Neuronal stem cell (in vitro differentiated cells): ENCODE data around the gene CXXC5.

Experiments used
- DNase-seq: peaks from one replicate; pipeline ENCODE4 v3.0.0-alpha.2; 2013; ENCODE audit warnings: low spot score
- H2AFZ ChIP-seq: one replicate; pipeline ENCODE4 v1.6.1; 2013; ENCODE audit warnings: mild to moderate bottlenecking, low read length, inconsistent platforms
- H2AK5ac ChIP-seq: 2 replicates; pipeline ENCODE4 v1.6.1; 2013; ENCODE audit warnings: low read depth, mild to moderate bottlenecking, inconsistent platforms, low read length, moderate library complexity, mixed read lengths
- H2BK120ac ChIP-seq: 2 replicates; pipeline ENCODE4 v1.6.1; 2013; ENCODE audit warnings: low read depth, mild to moderate bottlenecking, inconsistent platforms, low read length, moderate library complexity, mixed read lengths
- H2BK12ac ChIP-seq: one replicate; pipeline ENCODE4 v1.6.1; 2013; ENCODE audit warnings: low read length, inconsistent platforms
- H2BK15ac ChIP-seq: 2 replicates; pipeline ENCODE4 v1.6.1; 2013; ENCODE audit warnings: mild to moderate bottlenecking, low read length, inconsistent platforms, mixed read lengths
- H2BK5ac ChIP-seq: one replicate; pipeline ENCODE4 v1.6.1; 2013; ENCODE audit warnings: inconsistent platforms, mild to moderate bottlenecking, low read length, moderate library complexity
- H3K14ac ChIP-seq: one replicate; pipeline ENCODE4 v1.6.1; 2013; ENCODE audit warnings: low read length, inconsistent platforms
- H3K18ac ChIP-seq: 2 replicates; pipeline ENCODE4 v1.6.1; 2013; ENCODE audit warnings: low read length, inconsistent platforms
- H3K23ac ChIP-seq: 2 replicates; pipeline ENCODE4 v1.6.1; 2013; ENCODE audit warnings: low read depth, mild to moderate bottlenecking, mixed read lengths, low read length, inconsistent platforms; ENCODE audit not compliant: poor library complexity
- H3K27ac ChIP-seq: replicated peaks from 3 replicates; pipeline ENCODE4 v1.5.1; 2013; ENCODE audit warnings: low read length, inconsistent platforms
- H3K27me3 ChIP-seq, 3 experiments: 2 replicates each; pipeline ENCODE4 v1.6.1; 2013; ENCODE audit warnings: low read length in 3 of 3, mild to moderate bottlenecking in 2 of 3, inconsistent platforms in 1 of 3, low read depth in 1 of 3, mixed read lengths in 1 of 3, moderate library complexity in 1 of 3; ENCODE audit not compliant: control insufficient read depth in 3 of 3, insufficient read depth in 3 of 3
- H3K36me3 ChIP-seq, 2 donors: replicated peaks in 1 of 2; 2 replicates each; pipeline ENCODE4 v1.6.1; 2013; ENCODE audit warnings: low read length in 2 of 2; ENCODE audit not compliant: control insufficient read depth in 2 of 2, insufficient read depth in 2 of 2
- H3K4ac ChIP-seq: 2 replicates; pipeline ENCODE4 v1.6.1; 2013; ENCODE audit warnings: inconsistent platforms, mild to moderate bottlenecking, low read length, moderate library complexity
- H3K4me1 ChIP-seq, 2 donors: 1 replicate in 1 of 2; 2 replicates in 1 of 2; pipeline ENCODE4 v1.6.1; 2013; ENCODE audit warnings: low read length in 2 of 2, low read depth in 1 of 2; ENCODE audit not compliant: control insufficient read depth in 2 of 2, insufficient read depth in 1 of 2
- H3K4me2 ChIP-seq: one replicate; pipeline ENCODE4 v1.6.1; 2013; ENCODE audit warnings: mild to moderate bottlenecking, low read length, inconsistent platforms; ENCODE audit not compliant: insufficient read depth, poor library complexity, severe bottlenecking
- H3K4me3 ChIP-seq, 2 donors: 2 replicates each; pipeline ENCODE4 v1.5.1; 2013; ENCODE audit warnings: low read length in 2 of 2, mild to moderate bottlenecking in 2 of 2, inconsistent platforms in 1 of 2, moderate library complexity in 1 of 2
- H3K79me1 ChIP-seq: one replicate; pipeline ENCODE4 v1.6.1; 2013; ENCODE audit warnings: low read depth, mild to moderate bottlenecking, inconsistent platforms, low read length, moderate library complexity
- H3K9ac ChIP-seq: one replicate; pipeline ENCODE4 v1.6.1; 2013; ENCODE audit warnings: mild to moderate bottlenecking, low read depth, low read length, inconsistent platforms; ENCODE audit not compliant: poor library complexity
- H3K9me3 ChIP-seq, 2 donors: replicated peaks in 1 of 2; 2 replicates each; pipeline versions ENCODE3 to v1.6.1; 2013; ENCODE audit warnings: low read length in 2 of 2, mild to moderate bottlenecking in 2 of 2, inconsistent platforms in 1 of 2, low read depth in 1 of 2, mixed read lengths in 1 of 2, moderate library complexity in 1 of 2; ENCODE audit not compliant: control insufficient read depth in 2 of 2, insufficient read depth in 1 of 2
- H4K8ac ChIP-seq: one replicate; pipeline ENCODE4 v1.6.1; 2013; ENCODE audit warnings: low read depth, mild to moderate bottlenecking, inconsistent platforms, low read length, moderate library complexity
- H4K91ac ChIP-seq: one replicate; pipeline ENCODE4 v1.6.1; 2013; ENCODE audit warnings: low read length, low read depth, mild to moderate bottlenecking, inconsistent platforms; ENCODE audit not compliant: poor library complexity
- WGBS, 2 donors: extraction: QIAGEN DNeasy Blood & Tissue Kit; methylation state at CpG; one replicate each; pipeline ENCODE4 v1.1.7; 2013; ENCODE audit warnings: missing lambda C conversion rate in 2 of 2, mixed read lengths in 1 of 2; ENCODE audit not compliant: insufficient read length in 2 of 2, insufficient replicate concordance in 1 of 2; ENCODE audit errors: extremely low coverage in 2 of 2; 5-methylcytosine and 5-hydroxymethylcytosine counted together

CXXC5 gene

DNA sequence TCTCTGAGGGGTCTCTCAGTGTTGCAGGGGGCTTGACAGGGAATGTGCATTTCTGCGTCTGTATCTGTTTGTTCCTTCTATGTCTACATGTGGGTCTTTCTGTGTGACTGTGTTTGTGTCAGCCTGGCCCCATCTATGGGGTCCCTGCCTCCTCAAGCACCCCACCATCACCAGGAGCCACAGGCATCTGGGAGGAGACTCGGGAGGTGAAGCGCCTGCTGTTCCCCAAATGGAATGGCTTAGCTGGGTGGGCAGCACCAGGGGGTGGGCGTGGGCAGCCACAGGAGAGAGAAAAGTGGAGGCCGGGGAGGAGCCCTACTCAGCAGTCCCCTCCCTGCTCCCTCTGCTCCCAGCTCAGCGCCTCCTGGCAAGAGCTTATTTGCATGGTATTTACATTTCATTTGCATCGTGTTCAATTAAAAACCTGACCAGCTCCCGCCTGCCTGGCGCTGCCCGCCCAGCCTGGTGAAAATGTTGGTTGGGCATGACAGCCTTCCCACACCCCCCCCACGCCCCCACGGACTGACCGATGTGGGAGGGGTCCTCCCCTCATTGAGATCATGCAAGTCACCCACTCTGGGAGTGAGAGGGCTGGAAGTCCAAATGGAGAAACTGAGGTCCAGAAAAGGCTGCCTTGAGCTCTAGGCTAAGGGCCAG lies 50.5 kb downstream of the CXXC5 start:
- peak overlapping the region; percentile 98 for H3K18ac ChIP-seq
- DNase-seq: peak; percentile 76
- H3K27ac ChIP-seq: no peak overlapping the region
- H3K27me3 ChIP-seq: no peaks in the 10 kb centered on the region
- H2BK120ac ChIP-seq: no peak overlapping the region
- H3K79me1 ChIP-seq: no peaks in the 10 kb centered on the region
- H3K4ac ChIP-seq: no peak overlapping the region
- peak overlapping the region; percentile 65 for H2BK12ac ChIP-seq
- H3K9ac ChIP-seq: peak overlapping the region; percentile 21
- H2BK5ac ChIP-seq: peak overlapping the region; percentile 59
- H3K4me1 ChIP-seq: peaks cover 40 to 42% of the 10 kb centered on the region in 2 donors
- no peak overlapping the region for H2AFZ ChIP-seq
- no peak overlapping the region for H3K23ac ChIP-seq
- no peaks in the 10 kb centered on the region for H3K36me3 ChIP-seq
- no peak overlapping the region for H2BK15ac ChIP-seq
- H3K4me2 ChIP-seq: no peak overlapping the region
- no peaks in the 10 kb centered on the region for H3K9me3 ChIP-seq
- H2AK5ac ChIP-seq: no peak overlapping the region
- H3K4me3 ChIP-seq: no peak overlapping the region
- whole genome bisulfite sequencing, 2 donors: no CpG with 5 or more reads among the region's 13 CpGs
- H4K8ac ChIP-seq: no peak overlapping the region
- H4K91ac ChIP-seq: no peak overlapping the region
- no peak overlapping the region for H3K14ac ChIP-seq

DNA sequence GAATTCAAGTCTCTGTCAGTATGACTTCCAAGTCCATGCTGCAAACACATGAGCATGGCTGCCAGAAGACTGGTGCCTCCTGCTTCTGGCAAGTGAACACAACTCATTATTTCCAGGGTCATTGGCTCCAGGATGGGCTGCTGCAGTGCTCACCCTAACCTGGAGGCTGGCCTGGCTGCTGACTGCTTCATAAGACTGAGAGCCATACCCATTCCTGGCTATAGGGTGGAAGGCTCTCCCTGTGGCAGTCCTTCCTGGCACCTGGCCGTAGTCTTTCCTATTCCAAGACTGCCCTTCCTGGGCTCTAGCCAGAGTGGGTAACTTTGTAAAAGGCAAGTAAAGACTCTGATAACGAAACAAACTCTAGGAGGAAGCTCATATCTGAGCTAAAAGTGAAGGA lies 51.2 kb downstream of the CXXC5 start:
- Histone ChIP-seq H3K27me3 (no peaks in the 10 kb centered on the region), H3K4me2 (no peak overlapping the region), H3K23ac (no peak overlapping the region), H3K4ac (no peak overlapping the region), H3K9me3 (no peaks in the 10 kb centered on the region), H3K27ac (no peak overlapping the region), H2AK5ac (peak overlapping the region; percentile 13), H2BK5ac (no peak overlapping the region), H3K4me1 (peaks cover 36 to 38% of the 10 kb centered on the region in 2 donors), H2BK15ac (peak overlapping the region; percentile 17), H2AFZ (no peak overlapping the region), H3K36me3 (no peaks in the 10 kb centered on the region), H3K4me3 (no peak overlapping the region), H4K8ac (no peak overlapping the region), H4K91ac (no peak overlapping the region), H2BK120ac (no peak overlapping the region), H3K79me1 (no peaks in the 10 kb centered on the region), H2BK12ac (no peak overlapping the region), H3K14ac (no peak overlapping the region), H3K9ac (no peak overlapping the region), H3K18ac (no peak overlapping the region)
- DNase-seq: no peak
- WGBS, 2 donors: no CpG with 5 or more reads among the region's 2 CpGs

DNA sequence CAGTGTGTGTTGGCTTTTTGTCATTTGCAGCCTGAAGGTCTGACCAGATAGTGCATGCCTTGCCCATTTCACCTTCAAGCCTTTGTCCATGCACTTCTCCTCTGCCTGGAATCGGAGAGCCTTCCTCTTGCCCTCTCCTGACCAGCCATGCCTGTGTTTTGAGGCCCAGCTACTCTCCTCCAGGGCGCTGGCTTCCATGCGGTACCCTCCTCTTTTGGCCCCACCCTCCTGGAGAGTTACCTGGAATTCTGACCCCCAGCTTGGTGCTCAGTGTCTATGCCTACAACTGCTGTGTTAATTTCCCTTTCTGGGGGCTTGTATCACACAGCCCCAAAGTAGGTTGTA lies 52.5 kb downstream of the CXXC5 start:
- no peak for DNase-seq
- WGBS, 2 donors: no CpG with 5 or more reads among the region's 3 CpGs
- H3K27me3 ChIP-seq: no peaks in the 10 kb centered on the region
- H3K36me3 ChIP-seq: no peaks in the 10 kb centered on the region
- H3K27ac ChIP-seq: no peak overlapping the region
- H3K9ac ChIP-seq: no peak overlapping the region
- peak overlapping the region; percentile 27 for H2BK12ac ChIP-seq
- H3K23ac ChIP-seq: no peak overlapping the region
- H3K14ac ChIP-seq: no peak overlapping the region
- no peak overlapping the region for H2BK5ac ChIP-seq
- H3K4me2 ChIP-seq: no peak overlapping the region
- H2BK15ac ChIP-seq: no peak overlapping the region
- no peak overlapping the region for H2BK120ac ChIP-seq
- H3K18ac ChIP-seq: peak overlapping the region; percentile 44
- peak overlapping the region; percentile 36 for H2AK5ac ChIP-seq
- H3K79me1 ChIP-seq: no peaks in the 10 kb centered on the region
- H4K8ac ChIP-seq: no peak overlapping the region
- H3K4me3 ChIP-seq: no peak overlapping the region
- H3K4me1 ChIP-seq: peaks cover 40% of the 10 kb centered on the region in 2 donors
- H3K4ac ChIP-seq: no peak overlapping the region
- H2AFZ ChIP-seq: peak overlapping the region; percentile 85
- no peak overlapping the region for H4K91ac ChIP-seq
- peaks cover 0 to 2% of the 10 kb centered on the region in 2 donors for H3K9me3 ChIP-seq

DNA sequence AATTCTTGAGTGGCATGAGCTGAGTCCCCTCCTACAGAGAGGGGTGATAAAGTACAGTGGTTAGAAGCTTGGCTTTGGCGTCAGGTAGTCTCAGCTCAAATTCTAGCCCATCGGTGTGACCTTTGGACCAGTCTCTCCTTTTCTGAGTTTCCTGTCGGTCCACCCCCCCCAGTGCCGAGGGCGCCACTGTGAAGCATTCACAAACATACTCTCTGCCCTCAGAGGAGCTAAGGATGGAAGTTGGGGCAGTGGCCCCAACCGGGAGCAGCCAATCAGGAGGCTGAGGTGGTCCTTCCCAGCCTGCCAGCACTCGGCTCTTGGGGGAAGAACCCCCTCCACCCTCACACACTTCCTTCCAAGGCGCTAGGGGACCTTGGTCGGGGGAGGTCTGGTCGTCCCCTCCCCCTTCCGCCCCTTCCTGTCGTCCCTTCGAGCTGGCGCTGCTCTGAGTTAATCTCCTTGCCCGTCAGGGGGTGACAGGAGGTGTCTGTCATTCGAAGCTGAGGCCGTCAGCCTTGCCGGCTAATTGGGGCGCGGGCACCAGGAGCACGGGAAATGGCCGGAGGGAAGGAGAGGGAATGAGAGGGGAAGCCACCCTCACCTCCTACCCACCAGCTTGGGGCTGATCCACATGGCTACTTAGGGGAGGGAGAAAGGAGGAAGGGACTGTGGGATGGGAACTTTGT lies 53.0 kb downstream of the CXXC5 start:
- no peak overlapping the region for H2BK12ac ChIP-seq
- DNase-seq: no peak
- peak overlapping the region in 1 of 2 donors; percentile 10 for H3K4me3 ChIP-seq
- H3K27ac ChIP-seq: no peak overlapping the region
- H3K9ac ChIP-seq: no peak overlapping the region
- H3K23ac ChIP-seq: no peak overlapping the region
- H4K91ac ChIP-seq: no peak overlapping the region
- no peak overlapping the region for H2BK5ac ChIP-seq
- H4K8ac ChIP-seq: no peak overlapping the region
- H3K36me3 ChIP-seq: no peaks in the 10 kb centered on the region
- H2BK120ac ChIP-seq: no peak overlapping the region
- peaks cover 0 to 2% of the 10 kb centered on the region in 2 donors for H3K9me3 ChIP-seq
- no peaks in the 10 kb centered on the region for H3K79me1 ChIP-seq
- H3K4ac ChIP-seq: no peak overlapping the region
- H3K14ac ChIP-seq: no peak overlapping the region
- no CpG with 5 or more reads among the region's 22 CpGs for WGBS, 2 donors
- H3K4me2 ChIP-seq: peak overlapping the region; percentile 41
- H2AK5ac ChIP-seq: no peak overlapping the region
- no peaks in the 10 kb centered on the region for H3K27me3 ChIP-seq
- peak overlapping the region; percentile 58 for H3K18ac ChIP-seq
- H2AFZ ChIP-seq: peak overlapping the region; percentile 85
- H3K4me1 ChIP-seq: peaks cover 42 to 44% of the 10 kb centered on the region in 2 donors
- H2BK15ac ChIP-seq: no peak overlapping the region
